ENCODE measurements around the gene C2CD4A. TPM values are rescaled to one million over a fixed set of nuclear protein-coding genes. Genes with fewer than 3 reads are reported as not detected.

Gene C2CD4A
- total RNA-seq, 4 donors from 2014 or later: 0.12 to 0.40 (median 0.31) TPM; not detected in 1

DNA sequence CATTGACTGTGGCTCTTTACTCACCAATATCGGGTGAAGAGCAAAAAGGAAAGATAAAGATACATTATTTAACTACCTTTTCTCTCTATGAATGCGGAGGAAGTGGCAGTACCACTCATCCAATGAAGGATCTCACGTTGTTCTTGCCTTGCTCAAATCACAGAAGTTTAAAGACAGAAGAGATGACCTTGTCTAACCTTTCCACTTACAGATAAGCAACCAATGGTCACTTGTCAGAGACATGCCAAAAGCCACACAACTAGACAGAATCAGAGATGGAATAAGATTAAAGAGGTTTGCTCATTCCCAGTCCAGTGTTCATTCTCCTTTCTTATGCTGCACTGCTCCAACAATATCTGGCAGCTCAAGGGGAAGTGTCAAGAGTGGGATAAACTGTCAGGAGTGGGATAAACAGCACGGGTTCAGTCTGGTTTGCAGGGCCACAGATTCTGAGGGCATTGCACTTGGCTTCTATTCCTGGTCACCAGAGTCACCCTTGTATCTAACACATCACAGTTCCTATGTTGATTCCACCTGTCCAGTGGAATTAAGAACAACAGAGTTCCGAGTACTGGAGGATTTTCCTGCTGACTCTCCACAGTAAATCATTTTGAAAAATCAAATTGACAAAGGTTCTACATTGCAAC, 13.2 kb upstream of the C2CD4A start:
- Histone ChIP-seq H3K27me3 (no peaks in the 10 kb centered on the region), H3K27ac (no peak overlapping the region), H3K4me1 (peaks cover 2 to 46% (median 2%) of the 10 kb centered on the region in 3 donors), H3K36me3 (no peaks in the 10 kb centered on the region), H3K4me3 (no peak overlapping the region), H3K9me3 (no peaks in the 10 kb centered on the region)
- ATAC-seq: no peak
- TF ChIP-seq, protein P1, sequence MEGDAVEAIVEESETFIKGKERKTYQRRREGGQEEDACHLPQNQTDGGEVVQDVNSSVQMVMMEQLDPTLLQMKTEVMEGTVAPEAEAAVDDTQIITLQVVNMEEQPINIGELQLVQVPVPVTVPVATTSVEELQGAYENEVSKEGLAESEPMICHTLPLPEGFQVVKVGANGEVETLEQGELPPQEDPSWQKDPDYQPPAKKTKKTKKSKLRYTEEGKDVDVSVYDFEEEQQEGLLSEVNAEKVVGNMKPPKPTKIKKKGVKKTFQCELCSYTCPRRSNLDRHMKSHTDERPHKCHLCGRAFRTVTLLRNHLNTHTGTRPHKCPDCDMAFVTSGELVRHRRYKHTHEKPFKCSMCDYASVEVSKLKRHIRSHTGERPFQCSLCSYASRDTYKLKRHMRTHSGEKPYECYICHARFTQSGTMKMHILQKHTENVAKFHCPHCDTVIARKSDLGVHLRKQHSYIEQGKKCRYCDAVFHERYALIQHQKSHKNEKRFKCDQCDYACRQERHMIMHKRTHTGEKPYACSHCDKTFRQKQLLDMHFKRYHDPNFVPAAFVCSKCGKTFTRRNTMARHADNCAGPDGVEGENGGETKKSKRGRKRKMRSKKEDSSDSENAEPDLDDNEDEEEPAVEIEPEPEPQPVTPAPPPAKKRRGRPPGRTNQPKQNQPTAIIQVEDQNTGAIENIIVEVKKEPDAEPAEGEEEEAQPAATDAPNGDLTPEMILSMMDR (IDR thresholded peaks at IDR 0.05): no peak
- TF ChIP-seq POLR2A (IDR thresholded peaks at IDR 0.05) (no peak), EP300 (IDR thresholded peaks at IDR 0.05) (no peak), POLR2AphosphoS5 (IDR thresholded peaks at IDR 0.05) (no peak)
- WGBS, 2 donors (ENCODE audit: low coverage in 1 of 2): 59% methylated on average over 5 of the region's 5 CpGs

DNA sequence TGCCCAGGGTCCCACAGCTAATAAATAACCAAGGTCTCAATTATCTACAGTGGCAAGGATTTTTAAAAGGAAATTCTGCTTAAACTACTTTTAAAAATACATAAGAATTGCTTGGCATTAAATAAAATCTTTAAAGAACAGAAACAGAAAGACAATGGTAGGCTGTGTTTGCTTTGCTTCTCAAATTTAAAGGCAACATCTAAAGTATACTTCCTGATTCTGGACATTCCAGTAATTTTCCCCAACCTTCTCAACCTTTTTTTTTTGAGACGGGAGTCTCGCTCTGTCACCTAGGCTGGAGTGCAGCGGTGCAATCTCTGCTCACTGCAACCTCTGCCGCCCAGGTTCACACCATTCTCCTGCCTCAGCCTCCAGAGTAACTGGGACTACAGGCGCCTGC, 11.8 kb upstream of the C2CD4A start:
- TF ChIP-seq POLR2AphosphoS5 (IDR thresholded peaks at IDR 0.05) (no peak), EP300 (IDR thresholded peaks at IDR 0.05) (no peak), POLR2A (IDR thresholded peaks at IDR 0.05) (no peak)
- TF ChIP-seq, protein P1 (IDR thresholded peaks at IDR 0.05): no peak
- Histone ChIP-seq H3K4me1 (peaks cover 2 to 56% (median 2%) of the 10 kb centered on the region in 3 donors), H3K27me3 (no peaks in the 10 kb centered on the region), H3K9me3 (no peaks in the 10 kb centered on the region), H3K27ac (no peak overlapping the region), H3K4me3 (no peak overlapping the region), H3K36me3 (no peaks in the 10 kb centered on the region)
- no peak for ATAC-seq
- WGBS, 2 donors (ENCODE audit: low coverage in 1 of 2): 85% methylated on average over 5 of the region's 5 CpGs; no CpG with 5 or more reads in 1 of the 2 donors

DNA sequence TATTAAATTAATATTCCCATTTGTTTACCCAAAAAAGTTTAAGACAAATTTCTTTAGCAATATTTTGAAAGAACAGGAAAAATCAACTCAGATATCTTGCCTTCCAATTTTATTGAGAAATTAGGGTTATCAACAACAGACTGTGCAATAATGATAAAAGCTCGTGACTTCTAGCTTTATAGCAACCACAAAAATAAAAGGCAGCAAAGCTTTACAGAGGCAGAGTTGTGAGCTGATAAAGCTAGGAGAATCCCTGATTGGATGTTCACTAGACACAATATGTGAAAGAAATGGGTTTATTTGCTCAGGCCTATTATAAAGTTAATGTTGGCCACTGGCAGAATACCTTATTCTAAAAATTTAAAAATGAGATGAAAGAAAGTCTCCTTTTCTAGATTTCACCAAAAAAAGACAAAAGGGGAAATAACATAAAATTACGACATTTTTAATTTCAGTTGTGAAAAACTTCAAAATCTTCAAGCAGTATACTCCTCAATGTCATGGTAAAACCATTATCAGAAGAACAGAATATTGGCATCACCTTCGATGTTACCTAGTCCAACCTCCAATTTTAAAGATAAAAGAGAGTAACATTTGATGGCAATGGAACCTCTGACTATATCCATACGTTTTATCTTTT, 9.3 kb upstream of the C2CD4A start:
- ATAC-seq: no peak
- TF ChIP-seq EP300 (IDR thresholded peaks at IDR 0.05) (no peak), POLR2AphosphoS5 (IDR thresholded peaks at IDR 0.05) (no peak), POLR2A (IDR thresholded peaks at IDR 0.05) (no peak)
- TF ChIP-seq, protein P1 (IDR thresholded peaks at IDR 0.05): no peak
- Histone ChIP-seq H3K4me1 (peaks cover 2 to 50% (median 2%) of the 10 kb centered on the region in 3 donors), H3K27me3 (no peaks in the 10 kb centered on the region), H3K27ac (no peak overlapping the region), H3K4me3 (no peak overlapping the region), H3K9me3 (no peaks in the 10 kb centered on the region), H3K36me3 (no peaks in the 10 kb centered on the region)
- WGBS, 2 donors (ENCODE audit: low coverage in 1 of 2): 78 to 83% methylated on average over 4 of the region's 4 CpGs

DNA sequence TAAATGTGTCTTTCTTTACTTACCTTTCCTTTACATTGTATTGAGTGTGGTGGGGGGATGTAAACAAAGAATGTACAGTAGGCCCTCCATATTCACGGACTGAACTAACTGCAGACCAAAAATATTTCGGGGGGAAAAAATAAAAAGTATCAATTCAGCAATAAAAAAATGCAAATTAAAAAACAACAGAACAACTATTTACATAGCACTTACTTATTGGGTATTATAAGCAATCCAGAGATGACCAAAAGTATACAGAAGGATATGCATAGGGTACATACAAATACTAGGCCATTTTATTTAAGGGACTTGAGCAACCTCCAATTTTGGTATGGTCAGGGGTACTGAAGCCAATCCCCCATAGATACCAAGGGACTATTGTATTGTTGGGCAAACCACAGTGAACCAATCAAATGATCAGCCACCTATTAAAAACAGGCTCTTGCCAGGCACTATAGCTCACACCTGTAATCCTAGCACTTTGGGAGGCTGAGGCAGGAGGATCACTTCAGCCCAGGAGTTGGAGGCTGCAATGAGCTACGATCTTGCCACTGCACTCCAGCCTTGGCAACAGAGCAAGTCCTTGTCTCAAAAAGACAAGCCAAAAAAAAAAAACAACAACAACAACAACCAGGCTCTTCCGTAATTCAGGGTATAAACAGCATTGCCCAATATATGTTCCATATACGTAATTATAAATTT, 8.3 kb upstream of the C2CD4A start:
- Histone ChIP-seq H3K27ac (no peak overlapping the region), H3K4me3 (no peak overlapping the region), H3K36me3 (no peaks in the 10 kb centered on the region), H3K4me1 (peaks cover 2 to 40% (median 2%) of the 10 kb centered on the region in 3 donors), H3K27me3 (no peaks in the 10 kb centered on the region), H3K9me3 (no peaks in the 10 kb centered on the region)
- no peak for ATAC-seq
- 86 to 87% methylated on average over 5 of the region's 5 CpGs for WGBS, 2 donors (ENCODE audit: low coverage in 1 of 2)
- no peak for TF ChIP-seq POLR2AphosphoS5 (IDR thresholded peaks at IDR 0.05)
- no peak for TF ChIP-seq POLR2A (IDR thresholded peaks at IDR 0.05)
- TF ChIP-seq, protein P1 (IDR thresholded peaks at IDR 0.05): no peak
- no peak for TF ChIP-seq EP300 (IDR thresholded peaks at IDR 0.05)

Data from gastroesophageal sphincter (tissue), 4 donors.